HG03558 (cell line): Measurements from ENCODE around the gene MLF2.
A peak's percentile ranks its signal among the peaks of the same experiment; 100 is the strongest.

Experiments used
- ATAC-seq: cut with Tn5 transposase; IDR thresholded peaks from one replicate; pipeline ENCODE4 v1.9.1; 2021; ENCODE audit warnings: moderate number of reproducible peaks; ENCODE audit not compliant: unreplicated experiment; ENCODE audit errors: extremely low read depth

Gene MLF2

GRCh38 chr12:6778574-6779550 lies 25.9 kb upstream of the MLF2 start:
- peak; percentile 62 for ATAC-seq

- ATAC-seq, result no peak
Measured at GRCh38 chr12:6778217-6778573, 25.3 kb upstream of the MLF2 start.

GRCh38 chr12:6777386-6777785 lies 24.4 kb upstream of the MLF2 start:
- ATAC-seq, result no peak

- ATAC-seq, result no peak
Measured at GRCh38 chr12:6775185-6776174, 22.5 kb upstream of the MLF2 start.

GRCh38 chr12:6774499-6775062 lies 21.6 kb upstream of the MLF2 start:
- no peak for ATAC-seq

- ATAC-seq, result no peak
Measured at GRCh38 chr12:6773590-6774351, 20.8 kb upstream of the MLF2 start.

- no peak for ATAC-seq
Measured at GRCh38 chr12:6772726-6773589, 20.0 kb upstream of the MLF2 start.

- ATAC-seq, result no peak
Measured at GRCh38 chr12:6772331-6772695, 19.4 kb upstream of the MLF2 start, which contains the start of gene LAG3. Gene LAG3, plus strand, starts transcription at chr12:6772520. Its CDS starts 333 bp downstream, at chr12:6772853.

GRCh38 chr12:6771509-6772330 lies 18.8 kb upstream of the MLF2 start:
- no peak for ATAC-seq

- no peak for ATAC-seq
Measured at GRCh38 chr12:6771091-6771495, 18.2 kb upstream of the MLF2 start.

GRCh38 chr12:6770600-6770999 lies 17.7 kb upstream of the MLF2 start:
- ATAC-seq, result no peak

- no peak for ATAC-seq
Measured at GRCh38 chr12:6770094-6770493, 17.2 kb upstream of the MLF2 start.

- ATAC-seq, result no peak
Measured at GRCh38 chr12:6769666-6770065, 16.7 kb upstream of the MLF2 start.

GRCh38 chr12:6768990-6769389 lies 16.0 kb upstream of the MLF2 start:
- no peak for ATAC-seq

GRCh38 chr12:6768437-6768914 lies 15.5 kb upstream of the MLF2 start:
- ATAC-seq, result no peak

GRCh38 chr12:6767353-6768319 lies 14.7 kb upstream of the MLF2 start:
- no peak for ATAC-seq
